Lung (tissue), 12 donors: ENCODE results near the gene B4GALNT4. TPM values are rescaled to one million over a fixed set of nuclear protein-coding genes. Genes with fewer than 3 reads are reported as not detected.

Source experiments
- ATAC-seq: fragments of 200-7000 bp; cut with Tn5 transposase; one replicate; pipeline ENCODE4 v1.9.1; 2020; ENCODE audit warnings: moderate number of reproducible peaks; ENCODE audit not compliant: insufficient read depth, low FRiP score
- DNase-seq, 3 donors: peaks; one replicate each; pipeline ENCODE4 v3.0.0-alpha.2; 2013 to 2017
- H3K27ac ChIP-seq, 2 donors: one replicate each; pipeline ENCODE4 v1.5.1; 2013; ENCODE audit warnings: mild to moderate bottlenecking in 2 of 2, moderate library complexity in 2 of 2, control low read depth in 1 of 2, inconsistent platforms in 1 of 2, low read depth in 1 of 2, low read length in 1 of 2
- H3K27me3 ChIP-seq, 3 donors: one replicate each; pipeline ENCODE4 v1.5.1; 2013; ENCODE audit warnings: low read length in 2 of 3; ENCODE audit not compliant: control insufficient read depth in 3 of 3, insufficient read depth in 3 of 3
- H3K36me3 ChIP-seq, 4 donors: one replicate each; pipeline ENCODE4 v1.5.1; 2013; ENCODE audit warnings: low read length in 4 of 4, mild to moderate bottlenecking in 1 of 4, moderate library complexity in 1 of 4; ENCODE audit not compliant: control insufficient read depth in 4 of 4, insufficient read depth in 4 of 4
- H3K4me1 ChIP-seq, 5 donors: one replicate each; pipeline ENCODE4 v1.5.1; 2013; ENCODE audit warnings: low read length in 5 of 5, mild to moderate bottlenecking in 2 of 5, moderate library complexity in 1 of 5; ENCODE audit not compliant: control insufficient read depth in 5 of 5, insufficient read depth in 5 of 5
- H3K4me3 ChIP-seq: one replicate; pipeline ENCODE4 v1.5.1; 2013; ENCODE audit warnings: mild to moderate bottlenecking, control low read depth, moderate library complexity
- H3K9ac ChIP-seq, 2 donors: one replicate each; pipeline ENCODE4 v1.5.1; 2013; ENCODE audit warnings: low read length in 2 of 2, control low read depth in 1 of 2; ENCODE audit not compliant: insufficient read depth in 1 of 2
- H3K9me3 ChIP-seq, 4 donors: one replicate each; pipeline ENCODE4 v1.5.1; 2013; ENCODE audit warnings: low read length in 3 of 4, mild to moderate bottlenecking in 1 of 4, moderate library complexity in 1 of 4; ENCODE audit not compliant: control insufficient read depth in 4 of 4, insufficient read depth in 3 of 4
- CTCF ChIP-seq: IDR thresholded peaks from 2 replicates; pipeline ENCODE4 v1.5.1; 2012; ENCODE audit warnings: mild to moderate bottlenecking; ENCODE audit errors: control extremely low read depth, extremely low read depth
- WGBS, 2 donors: extraction: QIAGEN DNeasy Blood & Tissue Kit; methylation state at CpG; one replicate each; pipeline ENCODE4 v1.1.7; 2013; 5-methylcytosine and 5-hydroxymethylcytosine counted together
- polyA plus RNA-seq, 2 donors: library from polyadenylated mRNA; stranded (reverse); fragments of 200-250 nt; gene quantifications; one replicate each; pipeline ENCODE4 v1.2.1, GENCODE V29; 2013
- total RNA-seq, 2 donors: library from RNA; depleted of rRNA in 1 of 2; stranded (reverse); fragments of >200 nt in 1 of 2; gene quantifications; one replicate each; pipeline ENCODE4 v1.2.1, GENCODE V29; 2014 to 2021
- donor health status: control.
- donor health status: control.
- donor health status: Bipolar disorder and iron deficiency.
- donor health status: healthy.
- donor health status: DM: yes; HTN: yes; CAD: no.

The B4GALNT4 gene
- total and polyA plus RNA-seq, 4 donors, result 1.4 to 6.8 (median 3.3) TPM

GRCh38 chr11:377174-377865 lies 8.0 kb downstream of the B4GALNT4 start:
- no peaks in the 10 kb centered on the region for H3K4me1 ChIP-seq
- no peak overlapping the region for H3K27ac ChIP-seq
- H3K9ac ChIP-seq, result no peak overlapping the region
- DNase-seq (no peak), ATAC-seq (no peak)
- 91 to 94% methylated on average over 42 to 44 of the region's 44 CpGs for WGBS, 2 donors
- TF ChIP-seq CTCF, result no peak
- peaks cover 0 to 8% (median under 1%) of the 10 kb centered on the region in 4 donors for H3K36me3 ChIP-seq
- H3K27me3 ChIP-seq, result no peaks in the 10 kb centered on the region
- H3K4me3 ChIP-seq, result no peak overlapping the region
- no peaks in the 10 kb centered on the region for H3K9me3 ChIP-seq

GRCh38 chr11:377883-378500 lies 8.7 kb downstream of the B4GALNT4 start:
- no peaks in the 10 kb centered on the region for H3K9me3 ChIP-seq
- H3K36me3 ChIP-seq, result peaks cover 0 to 8% (median under 1%) of the 10 kb centered on the region in 4 donors
- DNase-seq (no peak), ATAC-seq (no peak)
- H3K27me3 ChIP-seq, result no peaks in the 10 kb centered on the region
- H3K27ac ChIP-seq, result no peak overlapping the region
- no peak for TF ChIP-seq CTCF
- no peak overlapping the region for H3K9ac ChIP-seq
- H3K4me3 ChIP-seq, result no peak overlapping the region
- whole genome bisulfite sequencing, 2 donors, result 90 to 91% methylated on average over 11 of the region's 11 CpGs
- H3K4me1 ChIP-seq, result no peaks in the 10 kb centered on the region

- no peaks in the 10 kb centered on the region for H3K9me3 ChIP-seq
- H3K4me1 ChIP-seq, result no peaks in the 10 kb centered on the region
- H3K36me3 ChIP-seq, result peaks cover 0 to 8% (median 0%) of the 10 kb centered on the region in 4 donors
- DNase-seq (no peak), ATAC-seq (no peak)
- no peak overlapping the region for H3K9ac ChIP-seq
- no peak for TF ChIP-seq CTCF
- no peak overlapping the region for H3K27ac ChIP-seq
- WGBS, 2 donors, result 93 to 95% methylated on average over 87 of the region's 87 CpGs
- no peak overlapping the region for H3K4me3 ChIP-seq
- H3K27me3 ChIP-seq, result no peaks in the 10 kb centered on the region
Observed at GRCh38 chr11:379205-380094, 10.2 kb downstream of the B4GALNT4 start.
